HG02870 (cell line): ENCODE results near the gene SCML2.
"Not testable (repeated sequence)": the region's sequence is repeated elsewhere in the genome, so short reads cannot be mapped to it uniquely, and the experiment has no call there.

Experiments
- ATAC-seq: cut with Tn5 transposase; IDR thresholded peaks from one replicate; pipeline ENCODE4 v1.9.1; 2021; ENCODE audit warnings: mild to moderate bottlenecking, moderate library complexity; ENCODE audit not compliant: unreplicated experiment

SCML2 gene

DNA sequence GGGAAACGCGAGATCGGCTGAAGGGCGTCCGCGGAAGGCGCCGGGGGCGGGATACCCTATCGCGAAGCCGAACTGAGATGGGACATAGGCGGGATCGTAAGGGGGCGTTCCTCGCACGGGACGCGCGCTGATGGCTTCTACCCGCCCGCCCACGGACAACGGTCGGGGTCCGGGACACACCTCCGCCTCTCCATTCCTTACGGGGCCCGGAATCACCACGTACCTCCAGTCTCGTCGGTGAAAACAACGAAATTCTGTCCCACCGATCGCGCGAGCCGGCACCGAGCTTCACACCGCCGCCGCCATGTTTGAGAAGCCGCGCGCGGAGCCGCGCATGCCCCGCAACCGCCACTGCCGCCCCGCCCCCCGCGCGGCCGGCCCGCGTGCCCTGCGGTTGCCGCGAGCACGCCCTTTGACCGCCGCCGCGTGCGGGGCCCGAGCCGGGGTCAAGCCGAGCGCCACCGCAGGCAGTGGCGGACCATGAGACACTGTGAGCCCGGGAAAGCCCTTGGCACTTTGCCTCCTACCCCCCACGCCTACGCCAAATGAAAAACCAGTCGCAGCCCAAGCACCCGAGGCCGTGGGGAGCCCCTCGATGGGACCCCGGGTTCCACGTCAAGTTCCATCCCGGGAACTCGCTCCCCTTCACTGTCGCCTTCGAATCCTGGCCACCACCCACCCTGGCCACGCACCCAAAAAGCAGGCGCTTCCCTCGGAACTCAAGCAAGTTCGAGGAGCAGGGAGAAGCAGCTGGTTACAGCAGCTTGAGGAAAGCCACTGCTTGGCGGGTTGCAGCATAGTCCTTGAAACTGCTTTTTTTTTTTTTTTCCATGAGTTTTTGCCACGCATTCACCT, at the start of gene SCML2:
Gene SCML2, minus strand, starts transcription at position 320 of the 855 bp plus-strand sequence. CDS start 20,617 bp downstream, outside the sequence.
- ATAC-seq, result no peak

DNA sequence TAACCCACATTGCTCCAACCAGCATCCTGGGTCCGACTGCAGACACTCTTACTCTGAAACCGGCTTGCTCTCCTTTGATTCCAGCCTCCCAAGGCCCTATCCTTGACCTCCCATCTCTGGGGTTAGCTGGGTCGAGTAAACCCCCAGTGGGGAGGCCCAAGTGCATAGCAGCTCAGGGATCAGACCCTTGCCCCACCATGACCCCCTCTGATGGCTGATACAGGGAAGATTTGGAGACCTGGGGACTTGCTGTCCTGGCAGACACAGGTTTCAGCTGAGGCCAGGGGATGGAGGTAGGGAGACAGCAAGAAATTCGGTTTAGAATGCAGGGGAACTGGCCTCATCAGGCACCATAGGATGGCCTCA, 47.3 kb upstream of the SCML2 start:
- no peak for ATAC-seq

DNA sequence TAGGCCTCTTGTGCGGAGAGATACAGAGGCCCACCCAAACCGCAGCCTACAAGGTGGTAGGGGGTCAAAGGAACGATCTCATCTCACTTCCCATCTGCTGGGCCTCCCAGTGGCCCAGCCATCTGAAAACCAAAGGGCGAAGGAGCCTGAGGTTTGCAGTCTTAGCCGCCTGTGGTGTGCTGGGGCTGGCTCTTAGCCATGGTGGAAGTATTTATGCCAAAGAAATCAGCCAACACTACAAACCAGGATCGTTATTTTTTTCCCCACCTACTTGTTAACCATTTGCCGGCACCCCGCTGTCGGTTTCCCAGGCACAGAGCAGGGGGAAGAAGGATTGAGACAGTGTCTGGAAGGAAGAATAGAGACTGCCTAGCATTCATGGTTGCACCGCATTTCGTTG, 40.0 kb upstream of the SCML2 start:
- ATAC-seq, result no peak

DNA sequence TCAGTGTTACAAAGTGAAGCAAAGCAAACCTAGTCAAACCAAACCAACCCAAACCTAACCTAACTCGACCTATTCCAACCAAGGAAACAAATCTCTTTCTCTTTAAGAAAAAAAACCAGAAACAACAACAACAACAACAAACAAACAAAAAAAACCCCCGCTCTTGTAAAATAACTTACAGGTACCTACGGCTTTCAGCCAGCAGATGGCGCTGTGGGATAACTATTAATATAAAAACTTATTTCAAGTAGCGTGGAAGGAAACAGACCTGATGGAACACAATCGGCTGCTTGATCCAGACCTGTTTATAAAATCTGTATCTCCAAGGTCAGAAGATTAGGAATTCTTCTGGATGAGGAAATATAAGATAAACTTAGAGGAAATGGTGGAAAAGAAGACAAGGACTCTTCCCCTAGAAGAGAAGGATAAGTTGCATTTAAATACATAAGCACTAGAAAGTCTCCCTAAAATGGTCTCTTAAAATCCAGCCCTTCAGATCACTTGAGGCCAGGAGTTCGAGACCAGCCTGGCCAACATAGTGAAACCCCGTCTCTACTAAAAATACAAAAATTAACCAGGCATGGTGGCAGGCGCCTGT, 36.6 kb upstream of the SCML2 start:
- ATAC-seq, result no peak

DNA sequence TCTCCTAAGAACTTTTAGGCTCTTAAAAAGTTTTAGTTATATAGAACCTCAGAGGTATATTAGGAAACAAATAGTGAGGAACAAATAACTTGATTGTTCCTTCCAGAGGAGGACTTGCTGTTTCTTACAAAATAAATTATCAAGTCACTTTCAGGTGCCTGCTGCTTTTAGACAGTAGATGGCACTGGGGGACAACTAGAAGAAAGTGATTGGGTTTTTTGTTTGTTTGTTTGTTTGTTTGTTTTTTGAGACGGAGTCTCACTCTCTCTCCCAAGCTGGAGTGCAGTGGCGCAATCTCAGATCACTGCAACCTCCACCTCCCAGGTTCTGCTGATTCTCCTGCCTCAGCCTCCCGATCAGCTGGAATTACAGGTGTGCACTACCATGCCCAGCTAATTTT, 35.5 kb upstream of the SCML2 start:
- no peak for ATAC-seq

DNA sequence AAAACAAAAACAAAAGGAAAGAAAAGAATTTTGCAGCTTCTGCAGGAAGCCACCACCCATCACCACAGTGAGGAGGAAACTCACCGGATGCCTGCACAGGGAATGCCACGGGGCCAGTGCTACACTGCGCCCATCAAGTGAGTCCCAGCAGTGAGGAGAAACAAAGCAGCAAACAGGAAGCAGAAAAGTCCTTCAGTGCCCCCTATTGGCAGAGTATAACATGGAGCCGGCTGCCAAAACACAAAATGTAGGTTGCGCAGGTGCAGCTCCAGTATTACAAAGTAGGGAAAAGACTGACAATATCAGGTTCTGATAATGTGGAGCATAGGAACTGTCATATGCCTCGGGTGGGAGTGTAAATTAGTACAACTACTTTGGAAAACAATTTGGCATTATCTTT, 23.3 kb upstream of the SCML2 start:
- ATAC-seq, result no peak

DNA sequence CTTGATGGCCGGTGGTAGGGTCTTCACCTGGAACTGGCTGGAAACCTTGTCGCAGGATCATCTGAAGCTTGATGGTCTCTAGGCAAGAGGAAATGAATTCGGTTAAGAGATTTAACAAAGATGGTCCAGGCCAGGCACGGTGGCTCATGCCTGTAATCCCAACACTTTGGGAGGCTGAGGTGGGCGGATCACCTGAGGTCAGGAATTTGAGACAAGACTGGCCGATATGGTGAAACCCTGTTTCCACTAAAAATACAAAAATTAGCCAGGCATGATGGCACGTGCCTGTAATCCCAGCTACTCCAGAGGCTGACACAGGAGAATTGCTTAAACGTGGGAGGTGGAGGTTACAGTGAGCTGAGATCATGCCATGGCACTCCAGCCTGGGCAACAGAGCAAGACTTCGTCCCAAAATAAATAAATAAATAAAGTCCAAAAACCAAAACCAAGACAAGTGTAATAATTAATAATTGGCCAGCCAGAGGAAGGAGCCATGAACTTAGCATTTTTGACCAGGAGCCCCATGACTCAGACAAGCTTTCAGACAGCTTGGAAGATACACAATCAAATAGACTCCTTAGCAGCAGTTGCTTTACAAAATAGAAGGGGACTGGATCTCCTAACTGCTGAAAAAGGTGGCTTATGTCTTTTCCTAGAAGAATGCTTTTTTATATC, 20.8 kb upstream of the SCML2 start:
- ATAC-seq, result not testable (repeated sequence)

DNA sequence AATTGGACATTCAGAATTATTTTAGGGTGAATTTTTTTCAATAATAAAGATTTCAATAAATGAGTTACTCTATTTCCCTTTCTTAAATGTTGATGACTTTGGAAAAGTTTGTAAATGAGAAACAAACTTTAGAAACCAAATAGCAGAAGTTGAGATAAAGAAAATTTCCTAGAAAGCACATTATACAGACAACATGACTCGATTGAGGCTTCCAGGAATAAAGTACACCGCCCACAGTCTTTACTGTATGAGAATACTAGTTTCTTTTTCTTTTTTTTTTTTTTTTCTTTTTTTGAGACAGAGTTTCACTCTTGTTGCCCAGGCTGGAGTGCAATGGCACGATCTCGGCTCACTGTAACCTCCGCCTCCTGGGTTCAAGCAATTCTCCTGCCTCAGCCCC, 14.6 kb upstream of the SCML2 start:
- ATAC-seq, result not testable (repeated sequence)

DNA sequence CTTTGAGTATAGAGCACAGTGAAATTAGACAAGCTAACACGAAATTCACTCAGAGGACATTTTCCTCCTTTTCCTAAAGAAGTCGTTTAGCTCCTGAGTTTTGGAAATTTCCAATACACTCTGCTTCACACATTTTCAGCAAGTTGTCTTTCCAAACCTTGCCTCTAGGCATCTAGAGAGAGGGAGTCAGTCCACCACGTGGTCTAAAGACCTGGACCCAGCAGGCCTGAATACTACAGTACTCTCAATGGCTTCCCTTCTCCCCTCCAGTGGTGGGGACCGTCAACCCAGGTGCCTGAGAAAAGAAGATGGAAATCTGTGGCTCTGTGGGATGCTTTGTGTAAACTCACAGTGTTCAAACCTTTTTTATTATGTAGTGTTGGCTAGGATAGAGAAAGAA, 13.9 kb upstream of the SCML2 start:
- ATAC-seq, result no peak

DNA sequence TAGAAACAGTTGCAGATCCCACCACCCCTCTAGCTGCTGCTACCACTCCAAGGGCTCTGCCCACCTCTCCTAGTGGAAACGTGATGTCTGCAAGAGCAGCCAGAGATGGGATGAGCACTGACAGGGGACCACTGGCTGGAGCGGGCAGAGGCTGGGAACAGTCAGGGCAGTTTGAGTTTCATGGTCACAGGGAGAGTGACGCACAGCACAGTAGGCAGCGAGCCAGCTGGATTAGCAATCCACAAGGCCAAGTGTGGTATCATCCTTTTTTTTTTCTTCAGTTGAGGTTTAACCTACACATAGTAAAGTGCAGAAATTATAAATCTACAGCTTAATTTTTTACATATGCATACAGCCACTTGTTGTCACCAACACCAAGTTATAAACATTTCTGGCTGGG, 6.4 kb upstream of the SCML2 start:
- ATAC-seq, result no peak

DNA sequence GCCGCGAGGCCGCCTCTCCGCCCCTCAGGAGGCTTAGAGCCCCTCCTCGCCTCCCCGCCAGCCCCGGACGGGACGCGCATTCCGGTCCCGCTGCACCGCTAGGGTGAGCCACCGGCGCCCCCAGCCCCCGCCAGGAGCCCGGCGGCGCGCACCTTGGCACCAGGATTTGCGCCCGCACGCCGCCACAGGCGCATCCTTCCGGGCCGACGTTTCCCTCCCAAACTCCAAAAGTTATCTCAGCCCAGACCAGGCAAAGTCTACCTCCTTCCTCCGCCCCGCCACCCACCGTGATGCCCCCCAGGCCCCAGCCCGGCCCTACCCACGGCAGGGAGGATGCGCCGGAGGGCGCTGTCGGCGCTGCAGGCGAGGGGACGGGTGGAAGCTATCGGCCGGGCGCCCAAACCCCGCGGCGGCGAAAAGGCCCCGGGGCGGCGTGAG, 538 bp downstream of the SCML2 start:
- ATAC-seq, result no peak

DNA sequence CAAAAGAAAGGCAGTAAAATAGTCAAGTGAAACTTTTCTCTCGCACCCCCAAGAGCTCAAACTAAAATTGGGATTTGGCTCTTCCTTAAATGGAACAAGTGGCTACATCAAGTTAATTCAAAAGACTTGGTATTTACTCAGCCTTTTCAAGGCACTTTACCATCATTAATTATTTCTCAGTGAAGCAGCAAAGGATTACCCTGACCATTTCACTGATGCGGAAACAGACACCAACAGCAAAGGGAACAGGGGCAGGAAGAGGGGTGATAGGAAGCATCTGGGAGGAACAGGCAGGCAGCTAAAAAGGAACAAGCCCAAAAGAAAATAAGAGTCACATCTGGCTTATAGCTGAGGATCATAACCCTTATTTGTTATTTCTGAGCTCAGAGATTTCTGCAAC, 2.7 kb downstream of the SCML2 start:
- ATAC-seq, result no peak

DNA sequence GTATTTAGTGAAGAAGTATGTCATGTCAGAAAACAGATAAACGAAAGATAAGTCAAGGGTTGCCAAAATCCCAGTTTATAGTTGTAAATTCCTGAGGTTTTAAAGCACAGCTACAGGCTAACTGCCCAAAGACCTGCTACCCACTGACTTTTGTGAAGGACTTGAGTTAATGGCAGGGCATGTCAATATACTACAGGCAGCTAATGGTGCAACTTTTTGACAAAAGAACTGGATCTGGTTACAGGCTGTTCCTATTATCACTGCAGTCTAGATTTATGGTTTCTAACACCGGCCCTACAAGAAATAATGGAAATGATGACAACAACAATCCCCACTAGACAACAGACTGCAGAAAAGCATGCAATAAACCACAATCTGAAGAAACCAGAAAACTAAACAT, 6.4 kb downstream of the SCML2 start:
- ATAC-seq, result no peak

DNA sequence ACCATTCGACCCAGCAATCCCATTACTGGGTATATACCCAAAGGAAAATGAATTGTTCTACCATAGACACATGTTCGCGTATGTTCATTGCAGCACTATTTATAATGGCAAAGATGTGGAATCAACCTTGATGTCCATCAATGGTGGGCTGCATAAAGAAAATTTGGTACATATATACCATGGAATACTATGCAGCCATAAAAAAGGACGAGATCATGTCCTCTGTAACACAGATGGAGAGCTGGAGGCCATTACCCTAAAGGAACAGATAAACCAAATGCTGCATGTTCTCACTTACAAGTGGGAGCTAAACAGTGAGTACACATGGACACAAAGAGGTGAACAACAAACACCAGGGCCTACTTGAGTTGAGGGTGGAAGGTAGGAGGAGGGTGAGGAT, 45.1 kb downstream of the SCML2 start:
- no peak for ATAC-seq

DNA sequence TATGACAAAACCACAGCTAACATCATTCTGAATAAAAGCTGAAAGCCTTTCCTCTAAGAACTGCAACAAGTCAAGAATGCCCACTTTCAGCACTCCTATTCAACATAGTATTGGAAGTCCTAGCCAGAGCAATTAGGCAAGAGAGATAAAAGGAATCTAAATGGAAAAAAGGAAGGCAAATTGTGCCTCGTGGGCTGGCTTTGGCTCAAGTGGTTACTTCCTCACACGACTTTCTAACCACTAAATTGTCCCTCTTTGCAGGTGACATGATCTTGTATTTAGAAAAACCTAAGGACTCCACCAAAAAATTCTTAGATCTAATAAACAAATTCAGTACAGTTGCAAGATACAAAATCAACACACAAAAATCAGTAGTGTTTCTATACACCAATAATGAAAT, 57.2 kb downstream of the SCML2 start:
- no peak for ATAC-seq

DNA sequence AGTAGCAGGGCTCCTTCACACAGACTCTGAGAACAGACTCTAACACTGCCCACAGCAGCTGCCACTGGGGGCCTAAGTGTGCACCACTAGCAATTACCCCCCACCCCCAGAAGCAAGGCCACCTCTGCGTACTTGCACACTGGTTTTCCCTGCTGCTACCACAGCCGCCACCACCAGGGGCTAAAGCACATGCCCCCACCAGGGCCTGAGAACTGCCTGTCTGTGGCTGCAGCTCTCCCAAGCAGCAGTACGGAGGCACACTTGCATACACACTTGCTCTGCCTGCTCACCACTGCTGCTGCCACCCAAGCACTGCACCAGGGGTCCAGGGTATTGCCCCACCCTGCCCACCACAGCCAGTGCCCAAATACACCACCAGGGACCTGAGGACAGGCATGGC, 59.6 kb downstream of the SCML2 start:
- no peak for ATAC-seq

DNA sequence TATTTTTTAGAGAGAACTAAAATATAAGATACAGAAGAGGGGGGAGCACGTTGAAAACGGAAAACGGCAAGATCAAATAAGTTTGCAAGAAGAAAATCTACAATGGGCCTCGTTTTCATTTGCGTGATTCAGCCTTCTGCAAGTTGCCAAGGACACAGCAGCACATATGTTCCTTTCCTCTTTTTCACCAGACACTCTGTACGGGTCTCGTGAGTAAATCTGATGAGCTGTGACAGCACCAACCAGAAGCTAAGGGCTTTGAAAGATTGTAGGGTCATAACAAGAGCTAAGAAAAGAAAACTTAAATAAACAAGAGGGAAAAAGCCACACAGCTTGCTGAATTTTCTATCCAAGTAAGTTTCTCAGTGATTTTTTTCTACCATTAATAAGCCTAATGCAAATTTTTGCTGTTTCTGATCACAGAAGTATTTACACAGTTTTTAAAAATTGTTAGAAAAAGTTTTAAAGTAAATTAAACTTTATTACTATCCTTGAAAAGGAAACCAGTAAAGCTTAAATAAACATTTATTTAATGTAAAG, 63.4 kb downstream of the SCML2 start:
- ATAC-seq, result no peak

DNA sequence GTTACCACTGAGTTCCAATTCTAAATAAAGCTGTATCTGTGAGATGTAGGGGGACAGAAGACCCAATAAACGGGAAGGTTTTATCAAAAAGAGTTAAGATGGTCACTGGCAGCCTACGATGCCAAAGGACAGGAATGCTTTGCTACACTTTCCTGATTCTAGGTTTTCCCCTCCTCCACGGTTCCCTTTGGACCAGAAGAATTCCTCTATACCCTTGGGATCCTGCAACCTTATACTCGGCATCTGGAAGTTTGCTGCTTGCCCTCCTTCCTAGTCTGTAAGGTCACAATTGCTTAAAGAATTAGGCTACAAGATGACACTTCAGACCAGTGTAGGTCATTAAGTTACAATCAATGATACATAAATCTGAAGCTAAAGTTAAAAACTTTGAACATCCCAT, 64.3 kb downstream of the SCML2 start:
- ATAC-seq, result no peak

DNA sequence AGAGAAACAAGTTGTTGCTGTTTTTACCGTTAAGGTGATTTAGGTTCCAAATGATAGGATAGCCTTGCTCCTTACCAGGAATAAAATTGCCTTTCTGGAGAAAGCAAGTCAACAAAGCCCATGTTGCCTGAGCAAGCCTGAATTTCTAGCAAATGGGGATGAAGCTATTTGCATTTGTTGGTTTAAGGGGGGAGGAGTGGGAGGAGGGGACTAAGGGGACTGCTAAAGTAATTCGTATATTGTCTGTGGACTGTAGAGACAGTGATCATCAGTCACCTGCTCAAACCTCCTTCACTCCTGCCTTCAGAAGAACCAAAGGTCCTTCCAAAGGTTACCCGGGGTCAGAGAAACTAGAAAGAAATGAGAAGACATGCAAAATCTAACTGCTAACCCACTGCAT, 65.8 kb downstream of the SCML2 start:
- no peak for ATAC-seq

DNA sequence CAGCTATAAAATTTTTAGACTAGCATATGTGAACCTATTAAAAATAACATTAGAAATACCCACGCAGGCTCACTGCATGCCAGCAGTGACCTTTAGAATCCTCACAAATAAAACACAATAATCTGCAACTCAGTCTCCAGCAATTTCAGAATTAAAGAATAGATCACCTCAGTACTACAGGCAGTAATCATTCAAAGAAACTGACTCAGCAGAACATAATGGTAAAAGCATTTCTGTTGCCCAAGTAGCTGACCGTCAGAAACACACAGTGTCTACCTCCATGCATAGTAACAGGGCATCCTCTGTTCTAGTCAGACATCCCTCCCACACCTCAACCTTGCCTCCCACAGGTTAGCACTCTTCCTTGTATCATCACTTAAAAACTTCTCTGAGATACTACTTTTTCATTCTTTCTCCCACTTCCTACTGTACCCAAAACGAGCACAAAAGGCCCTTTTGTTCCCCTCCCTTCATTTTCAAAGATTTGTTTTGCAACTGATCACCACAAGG, 68.1 kb downstream of the SCML2 start:
- no peak for ATAC-seq

DNA sequence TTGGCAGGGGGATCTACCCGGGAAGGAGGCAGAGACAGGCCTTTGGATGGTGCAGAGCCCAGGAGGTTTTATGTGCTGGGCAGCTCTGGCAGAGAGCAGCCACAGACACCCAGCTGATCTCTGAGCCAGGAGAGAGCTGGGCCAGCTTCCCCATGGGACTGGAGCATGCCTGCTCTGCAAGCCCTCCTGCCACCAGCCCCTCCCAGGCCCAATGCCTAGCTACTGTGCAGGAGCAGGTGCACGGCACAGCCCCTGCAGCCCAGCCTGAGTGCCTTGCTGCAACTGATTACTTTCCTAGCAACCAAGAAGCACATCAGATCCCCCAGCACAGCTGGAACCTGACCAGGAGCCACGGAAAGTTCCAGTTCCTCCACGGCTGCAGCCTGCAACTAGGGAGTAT, 76.0 kb downstream of the SCML2 start:
- ATAC-seq, result no peak

DNA sequence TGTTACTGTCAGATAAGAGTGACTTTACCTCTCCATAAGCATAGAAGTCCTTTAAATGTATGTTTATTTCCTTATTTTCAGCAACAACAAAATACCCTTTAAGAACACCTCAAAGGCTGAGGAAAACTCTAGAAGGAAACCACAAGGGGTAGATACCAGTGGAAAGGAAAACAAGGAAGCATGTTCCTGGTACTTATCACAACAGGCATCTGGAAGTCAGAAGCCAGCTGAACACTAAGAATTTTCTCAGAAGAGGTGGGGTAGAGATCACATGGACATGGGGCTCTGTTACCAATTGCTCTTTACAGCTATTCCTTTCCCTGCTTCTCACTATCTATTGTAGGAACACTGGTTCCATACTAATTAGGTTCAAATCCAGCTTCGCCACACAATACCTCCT, 82.3 kb downstream of the SCML2 start:
- ATAC-seq, result no peak
